HUES6 (cell line): ENCODE measurements around the gene AP1B1.

Experiments
- H3K27ac ChIP-seq: 2 replicates; pipeline ENCODE4 v1.7.0; 2013; ENCODE audit warnings: low read depth, mild to moderate bottlenecking, low read length, inconsistent platforms
- H3K27me3 ChIP-seq: 2 replicates; pipeline ENCODE4 v1.6.1; 2013; ENCODE audit warnings: low read length; ENCODE audit not compliant: control insufficient read depth, insufficient read depth
- H3K36me3 ChIP-seq: 2 replicates; pipeline ENCODE4 v1.6.1; 2013; ENCODE audit warnings: low read length; ENCODE audit not compliant: control insufficient read depth, insufficient read depth
- H3K4me1 ChIP-seq: 2 replicates; pipeline ENCODE4 v1.6.1; 2013; ENCODE audit warnings: low read length; ENCODE audit not compliant: control insufficient read depth, insufficient read depth
- H3K4me3 ChIP-seq: 2 replicates; pipeline ENCODE4 v1.5.1; 2013; ENCODE audit warnings: low read depth, low read length
- H3K9ac ChIP-seq: one replicate; pipeline ENCODE4 v1.6.1; 2013; ENCODE audit warnings: mild to moderate bottlenecking, low read length
- H3K9me3 ChIP-seq: 2 replicates; pipeline ENCODE4 v1.6.1; 2013; ENCODE audit warnings: low read depth, low read length; ENCODE audit not compliant: control insufficient read depth, insufficient read depth

The AP1B1 gene

DNA sequence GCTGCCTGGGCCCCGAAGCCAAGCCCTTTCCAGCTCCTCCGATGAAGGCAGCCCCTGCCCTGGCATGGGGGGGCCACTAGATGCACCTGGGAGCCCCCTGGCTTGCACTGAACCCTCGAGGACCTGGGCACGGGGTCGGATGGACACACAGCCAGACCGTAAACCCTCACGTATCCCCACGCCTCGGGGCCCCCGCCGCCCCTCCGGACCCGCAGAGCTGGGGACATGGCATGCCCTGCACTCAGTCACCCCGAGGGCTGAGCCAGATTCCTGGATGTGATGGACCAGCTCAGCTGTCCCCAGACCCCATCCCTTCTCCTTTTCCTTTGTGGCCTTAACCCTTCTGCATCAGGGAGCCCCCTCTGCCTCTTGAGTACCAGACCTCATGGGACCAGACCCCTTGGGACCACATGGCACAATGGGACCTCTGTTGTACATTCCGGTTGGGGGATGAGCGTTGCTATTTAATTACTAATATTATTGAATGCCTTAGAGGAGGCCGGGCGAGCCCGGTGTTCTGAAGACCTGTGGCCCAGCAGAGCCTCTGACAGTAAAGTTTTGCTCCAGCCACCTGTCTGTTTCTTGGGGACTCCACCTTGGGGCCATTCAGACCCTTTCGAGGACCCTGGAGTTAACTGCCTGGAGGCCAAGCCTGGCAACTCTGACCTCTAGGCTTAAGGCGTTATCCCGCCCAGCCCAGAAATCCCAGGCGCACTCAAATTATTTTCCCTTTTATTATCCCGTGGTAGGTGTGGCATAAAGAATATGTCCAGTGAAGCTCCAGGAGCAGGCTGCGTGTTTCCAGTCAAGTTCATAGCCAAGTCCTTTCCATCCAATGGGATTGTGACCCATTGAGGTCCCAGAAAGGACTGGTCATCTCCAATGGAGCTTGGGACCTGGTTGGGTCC lies 75.9 kb downstream of the AP1B1 start:
- Histone ChIP-seq H3K4me1 (peaks cover 34% of the 10 kb centered on the region), H3K9me3 (no peaks in the 10 kb centered on the region), H3K27me3 (peaks cover 47% of the 10 kb centered on the region), H3K9ac (no peak overlapping the region), H3K4me3 (no peak overlapping the region), H3K36me3 (no peaks in the 10 kb centered on the region), H3K27ac (no peak overlapping the region)

DNA sequence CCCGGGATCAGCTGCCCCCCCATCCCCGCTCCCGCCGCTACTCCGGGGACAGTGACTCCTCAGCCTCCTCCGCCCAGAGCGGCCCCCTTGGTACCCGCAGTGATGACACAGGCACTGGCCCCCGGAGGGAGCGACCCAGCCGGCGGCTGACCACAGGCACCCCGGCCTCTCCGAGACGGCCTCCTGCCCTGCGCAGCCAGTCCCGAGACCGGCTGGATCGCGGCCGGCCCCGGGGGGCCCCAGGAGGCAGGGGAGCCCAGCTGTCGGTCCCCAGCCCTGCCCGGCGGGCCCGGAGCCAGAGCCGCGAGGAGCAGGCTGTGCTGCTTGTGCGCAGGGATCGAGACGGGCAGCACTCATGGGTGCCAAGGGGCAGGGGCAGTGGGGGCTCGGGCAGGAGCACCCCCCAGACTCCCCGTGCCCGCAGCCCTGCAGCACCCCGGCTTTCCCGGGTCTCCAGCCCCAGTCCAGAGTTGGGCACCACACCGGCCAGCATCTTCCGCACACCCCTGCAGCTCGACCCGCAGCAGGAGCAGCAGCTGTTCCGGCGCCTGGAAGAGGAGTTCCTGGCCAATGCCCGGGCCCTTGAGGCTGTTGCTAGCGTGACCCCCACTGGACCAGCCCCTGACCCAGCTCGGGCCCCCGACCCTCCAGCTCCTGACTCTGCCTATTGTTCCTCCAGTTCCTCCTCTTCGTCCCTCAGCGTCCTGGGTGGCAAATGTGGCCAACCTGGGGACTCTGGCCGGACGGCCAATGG lies 76.7 kb downstream of the AP1B1 start:
- Histone ChIP-seq H3K9me3 (no peaks in the 10 kb centered on the region), H3K4me1 (peaks cover 36% of the 10 kb centered on the region), H3K36me3 (no peaks in the 10 kb centered on the region), H3K27ac (no peak overlapping the region), H3K9ac (no peak overlapping the region), H3K4me3 (no peak overlapping the region), H3K27me3 (peaks cover 39% of the 10 kb centered on the region)

DNA sequence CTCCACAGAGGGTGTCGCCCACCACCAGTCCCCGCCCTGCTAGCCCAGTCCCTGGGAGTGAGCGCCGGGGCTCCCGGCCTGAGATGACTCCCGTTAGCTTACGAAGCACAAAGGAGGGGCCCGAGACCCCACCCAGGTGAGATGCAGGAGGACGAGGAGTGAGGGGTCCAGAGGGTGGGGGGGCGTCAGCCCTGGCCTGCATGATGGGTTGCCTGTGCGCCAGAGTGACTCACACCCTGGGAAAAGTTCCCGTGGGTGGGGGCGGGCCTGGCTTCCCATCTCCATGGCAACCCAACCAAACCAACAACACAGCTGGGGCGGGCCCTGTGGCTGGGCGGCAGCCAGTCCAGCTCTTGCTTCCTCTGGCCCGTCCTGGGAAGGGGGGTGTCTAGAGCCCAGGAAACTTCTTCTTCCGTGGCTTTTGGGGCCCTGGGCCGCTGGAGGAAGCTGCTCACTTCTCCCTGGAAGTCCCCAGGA lies 77.5 kb downstream of the AP1B1 start:
- H3K4me1 ChIP-seq, result peaks cover 38% of the 10 kb centered on the region
- H3K27me3 ChIP-seq, result peaks cover 32% of the 10 kb centered on the region
- H3K4me3 ChIP-seq, result no peak overlapping the region; the same call in 1 of the 2 replicates
- H3K36me3 ChIP-seq, result no peaks in the 10 kb centered on the region
- H3K9ac ChIP-seq, result no peak overlapping the region
- H3K27ac ChIP-seq, result no peak overlapping the region
- H3K9me3 ChIP-seq, result no peaks in the 10 kb centered on the region

GRCh38 chr22:29310065-29310862 lies 78.1 kb downstream of the AP1B1 start:
- Histone ChIP-seq H3K27me3 (peaks cover 26% of the 10 kb centered on the region), H3K36me3 (no peaks in the 10 kb centered on the region), H3K9ac (no peak overlapping the region), H3K4me3 (no peak overlapping the region; the same call in 1 of the 2 replicates), H3K27ac (no peak overlapping the region), H3K4me1 (peaks cover 39% of the 10 kb centered on the region), H3K9me3 (no peaks in the 10 kb centered on the region)

DNA sequence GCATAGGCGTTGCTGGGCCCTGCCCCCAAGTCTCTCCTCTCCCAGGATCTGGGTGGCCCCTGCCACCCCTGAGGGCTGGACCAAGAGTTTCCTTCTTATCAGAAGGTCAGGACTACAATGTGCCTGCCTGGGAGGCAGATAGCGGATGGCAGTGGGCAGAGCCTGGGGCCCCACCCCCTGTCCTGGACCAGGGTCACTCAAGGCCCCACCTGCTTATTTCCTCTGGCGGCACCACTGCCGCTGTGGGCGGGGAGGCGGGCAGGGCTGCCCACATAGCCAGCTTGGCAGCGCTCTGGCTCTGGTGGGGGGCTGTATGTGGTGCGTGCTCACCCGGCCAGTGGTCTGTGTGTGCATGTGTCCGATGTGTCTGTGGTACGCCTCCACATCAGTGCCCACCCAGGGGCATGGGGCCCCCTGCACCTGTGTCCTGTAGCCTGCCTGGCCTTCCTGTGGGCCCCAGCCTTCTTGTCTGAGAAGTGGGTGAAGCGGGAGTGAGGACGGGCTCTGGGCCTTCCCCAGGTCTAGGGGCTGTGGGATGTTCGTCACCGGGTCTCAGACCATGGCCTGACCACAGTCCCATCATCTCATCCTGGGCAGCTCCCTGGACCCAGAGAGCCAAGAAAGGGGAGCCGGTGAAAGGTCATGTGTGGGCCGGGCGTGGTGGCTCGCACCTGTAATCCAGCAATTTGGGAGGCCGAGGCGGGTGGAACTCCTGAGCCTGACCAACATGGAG lies 78.9 kb downstream of the AP1B1 start:
- Histone ChIP-seq H3K9me3 (no peaks in the 10 kb centered on the region), H3K27me3 (peaks cover 18% of the 10 kb centered on the region), H3K9ac (no peak overlapping the region), H3K27ac (no peak overlapping the region), H3K36me3 (no peaks in the 10 kb centered on the region), H3K4me1 (peaks cover 36% of the 10 kb centered on the region), H3K4me3 (no peak overlapping the region)

- no peak overlapping the region for H3K27ac ChIP-seq
- H3K9ac ChIP-seq, result no peak overlapping the region
- H3K4me3 ChIP-seq, result no peak overlapping the region
- H3K9me3 ChIP-seq, result no peaks in the 10 kb centered on the region
- H3K27me3 ChIP-seq, result peaks cover 12% of the 10 kb centered on the region
- H3K4me1 ChIP-seq, result peaks cover 29% of the 10 kb centered on the region
- no peaks in the 10 kb centered on the region for H3K36me3 ChIP-seq
These were observed 79.5 kb downstream of the AP1B1 start for GRCh38 chr22:29308791-29309262.

GRCh38 chr22:29308148-29308790 lies 80.1 kb downstream of the AP1B1 start:
- Histone ChIP-seq H3K9ac (no peak overlapping the region), H3K27me3 (peaks cover 6% of the 10 kb centered on the region), H3K36me3 (no peaks in the 10 kb centered on the region), H3K9me3 (no peaks in the 10 kb centered on the region), H3K27ac (no peak overlapping the region), H3K4me3 (no peak overlapping the region), H3K4me1 (peaks cover 29% of the 10 kb centered on the region)

DNA sequence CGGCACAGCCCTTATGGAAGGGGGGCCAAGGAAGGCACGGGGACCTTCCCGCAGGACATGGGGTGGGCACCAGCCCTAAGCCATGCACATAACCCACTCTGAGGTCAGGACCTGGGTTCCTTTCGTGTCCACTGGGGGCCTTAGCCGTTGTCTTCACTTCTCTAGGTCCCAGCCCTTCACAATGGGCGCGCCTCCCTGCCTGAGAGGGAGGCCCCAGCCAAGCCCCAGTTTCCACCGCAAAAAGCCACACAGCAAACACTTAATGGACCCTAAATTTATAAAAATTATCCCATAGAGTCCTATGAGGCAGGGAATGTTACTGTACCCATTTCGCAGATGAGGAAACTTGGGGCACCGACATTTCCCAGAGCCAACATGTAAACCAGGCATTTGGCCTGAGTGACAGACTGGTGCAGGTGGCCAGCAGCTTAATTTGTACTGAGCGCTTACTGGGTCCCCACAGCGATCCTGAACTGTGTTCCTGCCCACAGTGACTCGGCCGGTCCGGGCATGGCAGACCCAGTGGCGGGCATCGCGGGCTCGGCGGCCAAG lies 80.7 kb downstream of the AP1B1 start:
- H3K36me3 ChIP-seq, result no peaks in the 10 kb centered on the region
- peak overlapping the region; percentile 82 for H3K9ac ChIP-seq
- peak overlapping the region; percentile 71 for H3K4me3 ChIP-seq
- peak overlapping the region; percentile 18; the same call in 1 of the 2 replicates for H3K27ac ChIP-seq
- peaks cover 29% of the 10 kb centered on the region for H3K4me1 ChIP-seq
- H3K27me3 ChIP-seq, result 0 out of 2 replicates have a peak, but pooled peaks cover under 1% of the 10 kb centered on the region
- no peaks in the 10 kb centered on the region for H3K9me3 ChIP-seq

DNA sequence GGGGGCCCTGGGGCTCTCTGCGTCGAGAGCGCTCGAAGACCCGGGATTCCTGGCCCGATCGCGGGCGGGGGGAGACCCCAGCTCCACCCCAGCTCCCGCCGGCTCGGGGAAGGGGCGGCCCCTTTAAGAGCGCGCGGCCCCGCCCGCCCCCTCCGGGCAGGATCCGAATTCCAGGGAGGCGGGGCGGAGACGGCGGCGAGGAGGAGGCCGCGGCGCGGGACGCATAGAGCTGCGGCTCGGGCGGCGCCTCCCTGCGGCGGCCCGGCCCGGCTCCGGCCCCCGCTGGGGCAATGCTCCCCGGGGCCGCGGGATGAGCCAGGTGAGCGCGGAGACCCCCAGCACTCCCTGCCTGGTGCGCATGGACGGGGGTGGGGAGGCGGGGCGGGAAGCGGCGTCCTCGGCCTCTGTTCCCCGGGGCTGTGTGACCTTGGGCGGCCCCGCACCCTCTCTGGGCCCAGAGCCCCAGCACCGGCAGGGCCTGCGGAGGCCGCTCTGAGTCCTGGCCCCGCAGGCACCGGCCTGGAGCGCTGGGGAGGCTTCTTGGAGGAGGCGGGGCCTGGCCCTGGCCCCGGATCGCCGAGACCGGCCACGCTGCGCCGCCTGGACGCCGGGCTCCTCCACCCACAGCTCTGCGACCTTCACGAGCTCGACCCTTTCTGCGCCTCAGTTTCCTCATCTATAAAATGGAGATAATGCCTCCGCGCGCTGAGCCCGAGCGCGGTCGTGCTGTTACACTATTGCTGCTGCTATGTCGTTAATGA lies 81.4 kb downstream of the AP1B1 start:
- Histone ChIP-seq H3K4me3 (peak overlapping the region; percentile 71), H3K4me1 (peaks cover 29% of the 10 kb centered on the region), H3K27ac (peak overlapping the region; percentile 98; the same call in 1 of the 2 replicates), H3K9me3 (no peaks in the 10 kb centered on the region), H3K36me3 (no peaks in the 10 kb centered on the region), H3K9ac (peak overlapping the region; percentile 84), H3K27me3 (no peaks in the 10 kb centered on the region)
